GM12892 (cell line): ENCODE data around the gene SNRPD2.
A peak's percentile ranks its signal among the peaks of the same experiment; 100 is the strongest.

Source experiments
- POLR2A ChIP-seq: IDR thresholded peaks from 2 replicates; pipeline ENCODE4 v1.6.1; 2011; ENCODE audit warnings: low read depth, low read length, control low read depth
- POLR2AphosphoS5 ChIP-seq: IDR thresholded peaks from 2 replicates; pipeline ENCODE4 v1.6.1; 2011; ENCODE audit warnings: low read depth, low read length, control low read depth

DNA sequence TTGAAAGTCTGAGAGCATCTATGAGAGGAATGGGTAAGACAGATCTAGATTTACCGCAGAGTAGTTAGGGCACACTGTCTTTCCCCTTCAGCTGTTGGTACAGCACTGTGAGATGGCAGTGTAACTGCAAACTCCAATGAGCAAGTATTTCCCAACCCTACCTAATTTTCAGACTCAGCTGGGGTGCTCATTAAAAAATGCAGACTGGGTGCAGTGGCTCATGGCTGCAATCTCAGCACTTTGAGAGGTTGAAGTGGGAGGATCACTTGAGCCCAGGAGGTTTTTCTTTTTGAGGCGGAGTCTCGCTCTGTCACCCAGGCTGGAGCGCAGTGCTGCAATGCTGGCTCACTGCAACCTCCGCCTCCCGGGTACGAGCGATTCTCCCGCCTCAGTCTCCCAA lies 13.4 kb upstream of the SNRPD2 start:
- TF ChIP-seq POLR2AphosphoS5 (peak; percentile 24; the same call in 1 of the 2 replicates), POLR2A (no peak)
